HCEC 1CT (cell line): ENCODE data around the gene PLCB2.
A peak's percentile ranks its signal among the peaks of the same experiment; 100 is the strongest.

Source experiments
- DNase-seq: peaks from one replicate; pipeline ENCODE4 v3.0.0-alpha.2; 2017

The PLCB2 gene

GRCh38 chr15:40301467-40302179 is 6.1 kb downstream of the PLCB2 start:
- DNase-seq, result no peak

- DNase-seq, result no peak
These were observed 7.0 kb downstream of the PLCB2 start for GRCh38 chr15:40300771-40301170.

GRCh38 chr15:40300367-40300766 is 7.4 kb downstream of the PLCB2 start:
- no peak for DNase-seq

- DNase-seq, result no peak
These were observed 9.4 kb downstream of the PLCB2 start for GRCh38 chr15:40298216-40298935.

GRCh38 chr15:40297356-40297755 is 10.4 kb downstream of the PLCB2 start:
- no peak for DNase-seq

GRCh38 chr15:40296561-40297230 is 11.0 kb downstream of the PLCB2 start:
- DNase-seq, result no peak

GRCh38 chr15:40295877-40296560 is 11.7 kb downstream of the PLCB2 start:
- DNase-seq, result no peak

GRCh38 chr15:40295297-40295696 is 12.4 kb downstream of the PLCB2 start:
- DNase-seq, result no peak

- DNase-seq, result no peak
These were observed 13.5 kb downstream of the PLCB2 start for GRCh38 chr15:40293905-40294895.

- DNase-seq, result no peak
These were observed 14.7 kb downstream of the PLCB2 start for GRCh38 chr15:40293006-40293405.

- DNase-seq, result no peak
These were observed 15.5 kb downstream of the PLCB2 start for GRCh38 chr15:40292246-40292645.

- DNase-seq, result peak; percentile 47
These were observed 16.7 kb downstream of the PLCB2 start for GRCh38 chr15:40290918-40291574.

GRCh38 chr15:40290545-40290917 is 17.2 kb downstream of the PLCB2 start:
- no peak for DNase-seq

GRCh38 chr15:40289140-40289775 is 18.5 kb downstream of the PLCB2 start:
- DNase-seq, result no peak

- DNase-seq, result no peak
These were observed 19.8 kb downstream of the PLCB2 start for GRCh38 chr15:40287968-40288367.

GRCh38 chr15:40287505-40287904 is 20.2 kb downstream of the PLCB2 start:
- no peak for DNase-seq

- DNase-seq, result no peak
These were observed 20.9 kb downstream of the PLCB2 start for GRCh38 chr15:40286794-40287193.

- no peak for DNase-seq
These were observed 21.6 kb downstream of the PLCB2 start for GRCh38 chr15:40286061-40286532.

- DNase-seq, result no peak
These were observed 22.2 kb downstream of the PLCB2 start for GRCh38 chr15:40285554-40286011.

- DNase-seq, result no peak
These were observed 22.6 kb downstream of the PLCB2 start for GRCh38 chr15:40285151-40285550.
